G401.6 (cell line): ENCODE results near the gene CTIF.

Experiments used
- FAIRE-seq: peaks from 2 replicates; lab custom pipeline; 2012; peaks lifted over from hg19 to GRCh38; lab: Jason Lieb, UNC

CTIF gene

DNA sequence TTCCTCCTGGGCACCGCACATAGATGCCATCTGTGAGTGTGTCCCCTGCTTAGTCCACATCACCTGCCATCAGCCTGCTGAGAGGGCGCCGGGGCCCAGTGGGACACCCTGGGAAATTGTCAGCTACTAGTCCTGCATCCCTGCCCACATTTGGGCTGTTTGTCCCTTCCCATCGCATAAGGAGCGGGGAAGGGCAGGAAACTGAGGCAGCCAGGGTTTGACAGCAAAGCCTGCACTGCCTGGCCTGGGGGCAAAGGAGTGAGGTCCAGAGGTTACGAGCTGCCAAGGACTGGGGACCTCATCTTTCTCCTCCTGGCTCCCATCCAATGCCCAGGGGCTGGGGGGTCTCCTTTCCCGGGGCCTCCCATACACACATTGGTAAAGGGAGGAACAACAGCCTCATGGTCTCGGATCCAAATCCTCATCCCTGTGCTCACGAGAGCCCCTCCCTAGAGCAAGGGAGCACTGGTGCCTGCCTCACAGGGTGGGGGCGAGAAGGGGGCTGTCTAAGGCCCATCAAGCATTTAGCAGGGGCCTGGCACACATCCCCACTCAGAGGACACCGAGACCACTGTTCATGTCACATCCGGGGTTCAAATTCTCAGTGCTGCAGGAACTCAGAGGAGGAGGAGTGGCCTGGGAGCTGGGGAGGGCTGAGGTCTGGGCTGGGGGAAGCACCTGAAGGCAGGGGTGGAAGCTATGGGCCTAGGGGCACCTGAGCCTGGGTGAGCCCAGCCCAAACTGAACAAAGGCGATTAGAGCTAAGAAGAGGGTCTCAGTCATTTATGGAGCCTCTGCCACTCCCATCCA is 298.2 kb downstream of the CTIF start:
- FAIRE-seq: no peak

- no peak for FAIRE-seq
These were observed 298.8 kb downstream of the CTIF start for GRCh38 chr18:48837676-48838075.

GRCh38 chr18:48838166-48838775 is 299.4 kb downstream of the CTIF start:
- FAIRE-seq: no peak

GRCh38 chr18:48838921-48839818 is 300.3 kb downstream of the CTIF start:
- no peak for FAIRE-seq

DNA sequence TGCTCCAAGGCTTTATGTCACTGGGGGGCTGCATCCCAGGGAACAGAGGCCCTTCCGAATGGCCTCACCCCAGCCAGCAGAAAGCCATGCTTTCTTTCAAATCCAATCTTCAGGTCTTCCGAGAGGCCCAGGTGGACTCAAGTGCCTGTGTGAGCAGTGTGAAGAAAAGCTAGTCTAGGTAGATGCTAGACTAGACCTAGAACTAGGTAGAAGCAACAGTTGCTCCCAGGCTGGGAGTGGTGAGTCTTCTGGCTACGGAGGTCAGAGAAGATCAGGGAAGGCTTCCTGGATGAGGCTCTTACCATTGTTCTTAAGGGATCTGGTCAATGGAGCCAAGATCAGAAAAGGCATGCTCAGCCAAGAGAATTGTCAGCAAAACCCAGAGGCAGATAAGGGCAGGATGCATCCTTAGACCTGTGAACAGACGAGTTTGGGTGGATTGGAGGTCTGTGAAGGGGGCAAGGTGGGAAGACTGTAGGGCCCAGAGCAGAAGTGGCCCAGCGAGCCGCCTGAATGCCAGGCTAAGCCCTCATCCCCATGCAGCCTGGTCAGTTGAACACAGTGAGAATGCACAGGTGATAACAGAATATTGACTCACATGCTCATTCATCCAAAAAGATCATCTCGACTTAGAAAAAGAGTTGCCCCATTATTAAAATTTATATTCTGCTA is 301.1 kb downstream of the CTIF start:
- no peak for FAIRE-seq

DNA sequence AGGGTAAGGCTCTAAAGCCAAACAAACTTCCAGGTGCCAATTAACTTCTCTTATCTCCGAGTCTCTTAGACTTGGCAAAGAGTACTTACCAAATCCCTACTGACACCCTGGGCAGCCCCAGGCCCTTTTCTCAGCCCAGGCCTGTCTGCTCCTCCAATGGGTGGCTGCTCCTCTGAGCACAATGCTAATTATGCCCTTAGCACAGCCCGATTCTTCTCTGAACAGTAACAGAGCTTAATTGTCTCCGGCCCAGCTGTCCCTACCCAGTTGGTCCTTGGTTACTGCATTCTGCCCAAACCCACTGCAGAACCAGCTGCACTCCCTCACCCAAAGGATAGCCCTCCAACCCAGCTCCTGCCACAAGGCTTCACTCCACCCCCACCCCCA is 301.7 kb downstream of the CTIF start:
- no peak for FAIRE-seq

DNA sequence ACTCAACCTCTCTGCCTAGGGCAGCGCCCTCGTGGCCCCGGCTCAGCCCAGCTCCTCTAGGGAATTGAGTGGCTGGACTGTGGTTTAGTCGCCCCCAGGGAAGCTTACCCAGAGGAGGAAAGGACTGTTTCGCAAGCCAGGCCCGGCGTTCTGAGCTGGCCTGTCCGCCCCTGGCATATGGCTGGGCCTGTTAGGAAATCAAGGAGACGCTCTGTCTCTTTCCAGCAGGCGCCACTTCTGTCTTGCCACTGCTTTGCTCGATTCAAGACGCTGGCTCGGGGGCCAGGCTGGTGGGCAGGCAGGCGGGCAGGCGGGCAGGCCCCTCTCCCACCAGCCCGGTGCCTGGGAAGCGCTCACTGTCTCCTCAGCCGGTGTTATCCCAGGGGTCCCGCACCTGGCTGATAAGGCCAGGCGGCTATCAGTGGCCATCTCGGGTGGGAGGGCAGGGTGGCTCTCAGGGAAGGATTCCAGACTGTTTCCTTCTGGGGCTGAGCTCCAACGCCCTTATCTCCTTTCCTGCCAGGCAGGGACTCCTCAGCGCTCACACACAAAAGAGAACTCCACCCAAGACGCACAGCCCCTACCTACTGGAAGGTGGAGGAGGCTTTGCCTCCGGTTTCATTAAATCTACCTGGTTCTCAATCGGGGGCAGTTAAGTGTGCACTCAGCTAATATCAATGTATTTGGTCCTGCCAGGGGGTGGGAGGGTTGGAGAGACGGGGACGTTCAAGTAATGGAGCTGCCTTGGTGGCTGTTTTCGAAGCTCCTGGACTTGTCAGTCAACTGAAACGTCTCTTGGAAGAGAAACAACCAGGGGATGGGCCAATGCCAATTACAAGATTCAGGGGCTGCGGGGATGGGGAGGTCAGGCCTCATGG is 302.8 kb downstream of the CTIF start:
- FAIRE-seq: no peak

GRCh38 chr18:48842259-48843061 is 303.6 kb downstream of the CTIF start:
- FAIRE-seq: no peak

- no peak for FAIRE-seq
These were observed 304.3 kb downstream of the CTIF start for GRCh38 chr18:48843162-48843561.

GRCh38 chr18:48843596-48843995 is 304.8 kb downstream of the CTIF start:
- FAIRE-seq: no peak

GRCh38 chr18:48844271-48844670 is 305.4 kb downstream of the CTIF start:
- FAIRE-seq: no peak

DNA sequence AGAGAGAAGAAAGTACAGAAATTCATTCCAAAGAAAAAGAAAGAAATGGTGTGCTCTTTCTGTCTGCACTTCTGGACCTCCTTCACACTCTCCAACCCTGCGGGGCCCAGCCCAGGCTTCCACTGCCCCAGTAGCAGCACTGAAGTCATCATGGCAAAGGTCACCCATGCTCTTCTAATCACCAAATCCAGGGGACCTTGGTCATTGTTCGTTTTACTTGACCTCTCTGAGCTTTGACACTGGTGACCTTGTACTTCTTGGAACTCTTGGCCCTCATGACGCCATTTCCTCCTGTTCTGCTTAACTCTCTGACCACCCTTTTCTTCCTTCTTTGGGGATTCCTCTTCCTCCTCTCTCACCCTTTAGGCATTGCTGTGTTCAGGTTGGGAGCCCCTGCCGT is 306.3 kb downstream of the CTIF start:
- no peak for FAIRE-seq

GRCh38 chr18:48846423-48846932 is 307.6 kb downstream of the CTIF start:
- no peak for FAIRE-seq

GRCh38 chr18:48847807-48848486 is 309.1 kb downstream of the CTIF start:
- FAIRE-seq: no peak

DNA sequence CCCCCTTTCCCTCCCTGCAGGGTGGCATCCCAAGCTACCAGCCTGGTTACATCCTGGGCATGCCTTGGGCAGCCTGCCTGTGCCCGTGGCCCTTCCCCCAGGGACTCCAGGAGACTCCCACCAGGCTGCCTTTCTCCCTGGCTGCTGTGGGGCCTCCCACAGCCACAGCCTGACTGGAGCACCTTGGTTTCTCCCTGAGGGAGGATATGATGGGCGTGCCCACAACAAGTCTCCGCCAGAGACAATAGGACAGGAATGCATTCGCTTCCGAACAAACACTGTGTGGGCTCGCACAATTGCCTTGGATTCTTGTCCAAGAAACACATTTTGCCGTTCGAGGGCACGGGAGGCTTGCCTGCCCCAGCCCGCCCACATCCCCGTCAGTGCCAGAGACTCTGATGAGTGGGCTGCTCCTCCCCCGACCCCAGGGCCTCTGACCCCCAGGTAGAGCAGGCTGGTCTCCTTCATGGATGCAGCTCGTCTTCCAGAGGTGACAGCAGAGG is 309.9 kb downstream of the CTIF start:
- FAIRE-seq: no peak

DNA sequence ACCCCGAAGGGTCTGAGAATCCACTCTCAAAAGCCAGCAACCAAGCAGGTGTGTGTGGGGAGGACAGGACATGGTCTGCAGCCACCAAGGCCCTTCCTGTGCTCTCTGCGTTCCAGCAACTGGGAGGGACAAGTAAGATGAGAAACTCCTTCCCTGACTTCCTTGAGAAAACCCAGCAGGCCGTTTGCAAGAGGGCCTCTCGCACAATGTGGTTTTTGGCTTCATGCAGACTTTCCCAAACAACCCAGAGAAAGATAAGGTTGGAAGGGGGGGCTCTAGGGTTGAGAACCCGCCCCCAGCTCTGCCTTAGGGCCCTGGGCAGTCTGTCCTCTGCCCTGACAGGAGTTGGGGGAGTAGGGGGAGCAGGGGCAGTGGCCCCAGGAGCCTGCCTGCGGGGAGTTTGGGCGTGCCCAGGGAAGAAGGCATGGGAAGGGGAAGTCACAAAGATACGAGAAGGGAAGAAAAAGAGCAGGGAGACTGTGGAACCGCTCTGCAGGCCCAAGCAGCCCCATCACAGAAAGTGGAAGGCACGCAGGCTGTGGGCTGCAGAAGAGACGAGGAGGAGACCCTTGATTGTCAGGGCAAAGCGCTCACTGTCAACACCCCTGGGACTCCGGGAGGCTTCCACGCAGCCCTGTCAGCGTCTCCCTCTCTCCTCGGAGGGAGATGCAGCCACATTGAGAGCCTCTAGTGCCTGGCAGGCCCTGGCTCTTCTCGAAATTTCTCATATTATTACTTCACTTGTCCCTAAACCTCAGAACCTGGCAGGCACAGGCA is 312.2 kb downstream of the CTIF start:
- no peak for FAIRE-seq

- no peak for FAIRE-seq
These were observed 312.7 kb downstream of the CTIF start for GRCh38 chr18:48851599-48851960.

- FAIRE-seq: no peak
These were observed 313.5 kb downstream of the CTIF start for GRCh38 chr18:48852292-48852691.

DNA sequence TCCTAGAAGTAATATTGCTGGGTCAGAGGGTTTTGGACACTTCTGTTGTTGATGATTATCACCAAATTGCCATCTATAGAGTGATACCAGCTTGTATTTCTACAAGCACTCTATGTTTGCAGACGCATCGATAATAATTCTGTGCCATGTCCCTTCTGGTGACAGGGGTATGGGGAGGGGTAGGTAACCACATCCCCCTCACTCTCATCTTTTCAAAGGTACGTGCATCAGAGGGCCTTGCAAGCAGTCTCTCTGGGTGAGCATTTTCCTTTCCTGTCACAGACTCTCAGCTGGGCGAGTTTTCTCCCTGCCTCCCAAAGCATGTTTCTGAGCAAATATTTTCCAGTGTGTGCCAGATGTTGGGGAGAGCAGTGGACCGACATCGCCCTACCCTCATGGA is 314.0 kb downstream of the CTIF start:
- no peak for FAIRE-seq
